GM12878 (cell line): ENCODE measurements around the gene SLC13A3. TPM values are rescaled to one million over a fixed set of nuclear protein-coding genes. Genes with fewer than 3 reads are reported as not detected.

Experiments
- BACH1 ChIP-seq: fragments of 450-650 bp; IDR thresholded peaks from 2 replicates; pipeline ENCODE4 v1.6.1; 2017; ENCODE audit warnings: mild to moderate bottlenecking, borderline replicate concordance
- BCL11A ChIP-seq: IDR thresholded peaks from 2 replicates; pipeline ENCODE4 v1.6.1; 2011; ENCODE audit warnings: low read depth, low read length
- BMI1 ChIP-seq: fragments of 450-650 bp; IDR thresholded peaks from 2 replicates; pipeline ENCODE4 v1.6.1; 2016; ENCODE audit warnings: mild to moderate bottlenecking, moderate library complexity, borderline replicate concordance
- CBX3 ChIP-seq: fragments of 200-600 bp; sonication (generic); IDR thresholded peaks from 2 replicates; pipeline ENCODE4 v1.6.1; 2016; ENCODE audit warnings: low read depth, borderline replicate concordance
- CREB1 ChIP-seq: IDR thresholded peaks from 2 replicates; pipeline ENCODE4 v1.6.1; 2012; ENCODE audit warnings: low read depth, mild to moderate bottlenecking, inconsistent platforms
- CREM ChIP-seq: IDR thresholded peaks from 2 replicates; pipeline ENCODE4 v1.6.1; 2014; ENCODE audit warnings: antibody characterized with exemption, low read depth
- EED ChIP-seq: sonication (generic); IDR thresholded peaks from 2 replicates; pipeline ENCODE4 v1.6.1; 2016; ENCODE audit warnings: antibody characterized with exemption, low read depth
- ESRRA ChIP-seq: IDR thresholded peaks from 2 replicates; pipeline ENCODE4 v1.6.1; 2012; ENCODE audit warnings: mild to moderate bottlenecking, low read length, improper control_type of control experiment
- IRF3 ChIP-seq: fragments of 450-650 bp; IDR thresholded peaks from 2 replicates; pipeline ENCODE4 v1.6.1; 2014; ENCODE audit warnings: mild to moderate bottlenecking
- PKNOX1 ChIP-seq: fragments of 450-650 bp; IDR thresholded peaks from 2 replicates; pipeline ENCODE4 v1.6.1; 2016; ENCODE audit warnings: mild to moderate bottlenecking
- POLR2AphosphoS2 ChIP-seq: IDR thresholded peaks from 2 replicates; pipeline ENCODE4 v1.6.1; 2011; ENCODE audit warnings: low read depth, mild to moderate bottlenecking, low read length, improper control_type of control experiment, moderate library complexity
- POLR2AphosphoS5 ChIP-seq: IDR thresholded peaks from 2 replicates; pipeline ENCODE4 v1.6.1; 2011; ENCODE audit warnings: mild to moderate bottlenecking, low read length, inconsistent platforms
- RELA ChIP-seq: fragments of 450-650 bp; IDR thresholded peaks from 2 replicates; pipeline ENCODE4 v1.8.0; 2014; ENCODE audit warnings: borderline replicate concordance; ENCODE audit not compliant: partially characterized antibody
- SKIL ChIP-seq: fragments of 450-650 bp; IDR thresholded peaks from 2 replicates; pipeline ENCODE4 v1.6.1; 2017; ENCODE audit warnings: mild to moderate bottlenecking, low read depth, inconsistent platforms; ENCODE audit not compliant: poor library complexity, severe bottlenecking
- SPI1 ChIP-seq: IDR thresholded peaks from 2 replicates; pipeline ENCODE4 v1.6.1; 2011; ENCODE audit warnings: low read depth, mild to moderate bottlenecking, low read length, moderate library complexity, borderline replicate concordance; ENCODE audit not compliant: insufficient read depth
- STAT1 ChIP-seq: fragments of 450-650 bp; conservative IDR thresholded peaks from 2 replicates; pipeline ENCODE4 v1.6.1; 2014; ENCODE audit warnings: antibody characterized with exemption, mild to moderate bottlenecking
- TCF7 ChIP-seq: IDR thresholded peaks from 2 replicates; pipeline ENCODE4 v1.6.1; 2014; ENCODE audit warnings: antibody characterized with exemption, borderline replicate concordance
- YY1 ChIP-seq: IDR thresholded peaks from 2 replicates; pipeline ENCODE4 v1.6.1; 2011; ENCODE audit warnings: low read depth, mild to moderate bottlenecking, low read length
- ZSCAN29 ChIP-seq: fragments of 450-650 bp; IDR thresholded peaks from 2 replicates; pipeline ENCODE4 v1.6.1; 2017; ENCODE audit warnings: mild to moderate bottlenecking, moderate library complexity
- polyA plus RNA-seq, 11 experiments: library from polyadenylated mRNA; depleted of rRNA in 4 of 11; unstranded in 6 of 11; stranded (reverse) in 5 of 11; fragments of >200 nt; fragmentation: Nextera tagmentation in 4 of 11; fragmentation: Illumina TruSeq in 1 of 11; extraction: Ambion mirVana in 4 of 11; extraction: Trizol in 1 of 11; gene quantifications; 1 replicate in 1 of 11; 2 replicates in 10 of 11; pipeline versions ENCODE4 v1.2.1 to v1.2.3, GENCODE V29; 2011 to 2016; ENCODE audit warnings: inconsistent platforms in 2 of 11, missing spikeins in 2 of 11, low read depth in 1 of 11
- total RNA-seq, 4 experiments: library from RNA; depleted of rRNA in 3 of 4; stranded (reverse); fragments of >200 nt in 3 of 4; fragmentation: Illumina TruSeq in 1 of 4; extraction: Trizol in 1 of 4; gene quantifications; 2 replicates each; pipeline versions ENCODE4 v1.2.1 to v1.2.3, GENCODE V29; 2013 to 2021
- TF ChIP-seq, protein P1 (sequence below): IDR thresholded peaks from 2 replicates; pipeline ENCODE4 v1.6.1; 2012; ENCODE audit warnings: low read depth, low read length, improper control_type of control experiment
- TF ChIP-seq, protein P2 (sequence below): fragments of 450-650 bp; IDR thresholded peaks from 2 replicates; pipeline ENCODE4 v1.6.1; 2016; ENCODE audit warnings: mild to moderate bottlenecking

The SLC13A3 gene
- total and polyA plus RNA-seq, 10 of the 15 experiments (the other 5 are each of a cell fraction or from before 2014, with no cell fraction given) = 0.03 to 0.76 (median 0.07) TPM; not detected in 4

DNA sequence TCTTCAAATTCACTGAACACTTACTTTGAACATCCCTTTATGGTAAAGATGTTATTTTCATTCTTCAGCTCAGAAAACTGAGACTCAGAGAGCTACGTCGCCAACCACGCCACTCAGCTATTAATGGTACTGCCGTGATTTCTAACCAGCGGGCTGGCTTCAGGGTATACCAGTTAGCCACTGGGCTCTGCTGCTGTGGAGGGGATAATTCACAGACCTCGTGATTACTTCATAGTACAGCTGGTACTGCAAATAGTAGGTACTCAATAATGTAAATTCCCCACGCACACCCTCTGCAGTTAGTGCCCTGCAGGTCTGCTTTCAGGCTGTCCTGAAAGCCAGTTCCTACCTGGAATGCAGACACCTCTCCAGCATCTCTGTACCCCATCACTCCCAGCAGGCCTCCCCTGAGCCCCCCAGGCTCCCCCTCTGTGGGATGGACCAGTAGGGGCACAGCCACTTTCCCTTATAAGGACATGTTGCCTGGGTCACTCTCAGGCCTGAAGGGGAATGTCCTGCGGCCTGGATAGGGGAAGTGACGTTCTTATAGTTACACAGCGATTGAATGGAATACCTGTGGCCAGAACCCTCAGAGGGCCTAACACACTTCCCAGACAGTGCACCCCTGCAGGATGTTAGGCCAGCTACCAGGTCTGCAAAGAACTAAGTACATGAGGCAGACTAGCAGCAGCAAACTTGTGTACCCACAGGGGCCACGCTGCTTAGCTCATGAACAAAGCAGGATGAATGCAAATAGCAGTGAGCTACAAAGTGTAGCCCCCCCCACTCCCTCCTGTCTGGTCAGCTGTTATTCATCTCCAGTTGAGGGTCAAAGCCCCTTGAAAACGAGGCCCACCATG is 99.5 kb downstream of the SLC13A3 start (continued):
- 0 out of 2 replicates have a peak, but pooled peaks have one; percentile 30 for TF ChIP-seq CREB1
- TF ChIP-seq, protein P1, sequence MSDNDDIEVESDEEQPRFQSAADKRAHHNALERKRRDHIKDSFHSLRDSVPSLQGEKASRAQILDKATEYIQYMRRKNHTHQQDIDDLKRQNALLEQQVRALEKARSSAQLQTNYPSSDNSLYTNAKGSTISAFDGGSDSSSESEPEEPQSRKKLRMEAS = no peak
- TF ChIP-seq POLR2AphosphoS5 = peak; percentile 79
- peak; percentile 74; the same call in 1 of the 2 replicates for TF ChIP-seq SPI1
- TF ChIP-seq CREM = peak; percentile 61; the same call in 1 of the 2 replicates
- no peak for TF ChIP-seq BCL11A
- no peak for TF ChIP-seq CBX3
- TF ChIP-seq, protein P2, sequence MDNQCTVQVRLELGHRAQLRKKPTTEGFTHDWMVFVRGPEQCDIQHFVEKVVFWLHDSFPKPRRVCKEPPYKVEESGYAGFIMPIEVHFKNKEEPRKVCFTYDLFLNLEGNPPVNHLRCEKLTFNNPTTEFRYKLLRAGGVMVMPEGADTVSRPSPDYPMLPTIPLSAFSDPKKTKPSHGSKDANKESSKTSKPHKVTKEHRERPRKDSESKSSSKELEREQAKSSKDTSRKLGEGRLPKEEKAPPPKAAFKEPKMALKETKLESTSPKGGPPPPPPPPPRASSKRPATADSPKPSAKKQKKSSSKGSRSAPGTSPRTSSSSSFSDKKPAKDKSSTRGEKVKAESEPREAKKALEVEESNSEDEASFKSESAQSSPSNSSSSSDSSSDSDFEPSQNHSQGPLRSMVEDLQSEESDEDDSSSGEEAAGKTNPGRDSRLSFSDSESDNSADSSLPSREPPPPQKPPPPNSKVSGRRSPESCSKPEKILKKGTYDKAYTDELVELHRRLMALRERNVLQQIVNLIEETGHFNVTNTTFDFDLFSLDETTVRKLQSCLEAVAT = no peak
- TF ChIP-seq BMI1 = no peak
- no peak for TF ChIP-seq RELA
- no peak for TF ChIP-seq SKIL
- TF ChIP-seq EED = no peak
- TF ChIP-seq YY1 = no peak
- TF ChIP-seq POLR2AphosphoS2 = no peak
- no peak for TF ChIP-seq TCF7
- TF ChIP-seq IRF3 = no peak
- TF ChIP-seq ZSCAN29 = no peak
- TF ChIP-seq PKNOX1 = no peak
- TF ChIP-seq STAT1 = no peak
- TF ChIP-seq ESRRA = no peak
- no peak for TF ChIP-seq BACH1
